Measurements from ENCODE around the gene PPP1R12B. TPM values are rescaled to one million over a fixed set of nuclear protein-coding genes. Genes with fewer than 3 reads are reported as not detected.
"Not testable (repeated sequence)": the region's sequence is repeated elsewhere in the genome, so short reads cannot be mapped to it uniquely, and the experiment has no call there.

The PPP1R12B gene
- total RNA-seq, 1 experiment from 2014 or later: 13.1 TPM

- no peaks in the 10 kb centered on the region for H3K9me3 ChIP-seq (ENCODE audit: control insufficient read depth, insufficient read depth, low read depth, low read length)
- in situ Hi-C loops (cut with HindIII; ENCODE audit: low pct_unique_long_range_greater_than_20kb, low sequenced_read_pairs): no loop called here
- POLR2A ChIA-PET: no interaction called here
- H3K27ac ChIP-seq (ENCODE audit: low read length): no peak overlapping the region
- no peak overlapping the region for H3K4me3 ChIP-seq (ENCODE audit: low read depth in 2 of 2, low read length in 2 of 2)
- intact Hi-C loops (cut with micrococcal nuclease; ENCODE audit: unreplicated experiment): no loop called here
- no peaks in the 10 kb centered on the region for H3K27me3 ChIP-seq (ENCODE audit: control insufficient read depth, insufficient read depth, low read length)
- ATAC-seq (no peak), DNase-seq (ENCODE audit: low read depth, low spot score) (no peak)
- no peaks in the 10 kb centered on the region for H3K36me3 ChIP-seq (ENCODE audit: control insufficient read depth, insufficient read depth, low read length)
- TF ChIP-seq SIN3A (IDR thresholded peaks at IDR 0.05; ENCODE audit: borderline replicate concordance, insufficient read depth, low read depth, low read length) (no peak), REST (IDR thresholded peaks at IDR 0.05; ENCODE audit: insufficient read depth in 1 of 2, low read depth in 2 of 2, low read length in 1 of 2) (no peak), CTCF (IDR thresholded peaks at IDR 0.05) (no peak), POLR2AphosphoS5 (IDR thresholded peaks at IDR 0.05; ENCODE audit: low read depth, low read length) (no peak)
- no TSS peak for BruUV-seq (replicated peaks)
- CTCF ChIA-PET: interaction anchor here (0.7 kb wide), 1 partner anchor 45 kb away, joined by 7 read pairs; no protein-coding TSS in a partner anchor
- no peaks in the 10 kb centered on the region for H3K4me1 ChIP-seq (ENCODE audit: control insufficient read depth, insufficient read depth, low read length)
Observed at GRCh38 chr1:202374099-202374498, 25.6 kb downstream of the PPP1R12B start.

GRCh38 chr1:202375175-202375574, 26.7 kb downstream of the PPP1R12B start:
- H3K4me3 ChIP-seq (ENCODE audit: low read depth in 2 of 2, low read length in 2 of 2); BruUV-seq (replicated peaks); CTCF ChIA-PET; H3K4me1 ChIP-seq (ENCODE audit: control insufficient read depth, insufficient read depth, low read length); H3K36me3 ChIP-seq (ENCODE audit: control insufficient read depth, insufficient read depth, low read length); H3K27ac ChIP-seq (ENCODE audit: low read length); H3K27me3 ChIP-seq (ENCODE audit: control insufficient read depth, insufficient read depth, low read length); ATAC-seq; H3K9me3 ChIP-seq (ENCODE audit: control insufficient read depth, insufficient read depth, low read depth, low read length); POLR2A ChIA-PET; DNase-seq (ENCODE audit: low read depth, low spot score); in situ Hi-C loops (cut with HindIII; ENCODE audit: low pct_unique_long_range_greater_than_20kb, low sequenced_read_pairs); intact Hi-C loops (cut with micrococcal nuclease; ENCODE audit: unreplicated experiment): not testable (repeated sequence)

GRCh38 chr1:202376247-202376646, 27.7 kb downstream of the PPP1R12B start:
- Histone ChIP-seq H3K9me3 (ENCODE audit: control insufficient read depth, insufficient read depth, low read depth, low read length) (no peaks in the 10 kb centered on the region), H3K4me3 (ENCODE audit: low read depth in 2 of 2, low read length in 2 of 2) (no peak overlapping the region), H3K27me3 (ENCODE audit: control insufficient read depth, insufficient read depth, low read length) (no peaks in the 10 kb centered on the region), H3K27ac (ENCODE audit: low read length) (no peak overlapping the region), H3K4me1 (ENCODE audit: control insufficient read depth, insufficient read depth, low read length) (peaks cover 5% of the 10 kb centered on the region; the same call in 1 of the 2 replicates), H3K36me3 (ENCODE audit: control insufficient read depth, insufficient read depth, low read length) (no peaks in the 10 kb centered on the region)
- no peak for DNase-seq (ENCODE audit: low read depth, low spot score)
- ChIA-PET CTCF (no interaction called here), POLR2A (no interaction called here)
- intact Hi-C loops (cut with micrococcal nuclease; ENCODE audit: unreplicated experiment): no loop called here
- in situ Hi-C loops (cut with HindIII; ENCODE audit: low pct_unique_long_range_greater_than_20kb, low sequenced_read_pairs): no loop called here
- TF ChIP-seq TCF7L2 (IDR thresholded peaks at IDR 0.05; ENCODE audit: low read depth, low read length) (no peak), POLR2AphosphoS5 (IDR thresholded peaks at IDR 0.05; ENCODE audit: low read depth, low read length) (no peak), CTCF (IDR thresholded peaks at IDR 0.05) (no peak), REST (IDR thresholded peaks at IDR 0.05; ENCODE audit: insufficient read depth in 1 of 2, low read depth in 2 of 2, low read length in 1 of 2) (no peak), SIN3A (IDR thresholded peaks at IDR 0.05; ENCODE audit: borderline replicate concordance, insufficient read depth, low read depth, low read length) (no peak)
- ATAC-seq: no peak
- TSS peak; percentile 43 for BruUV-seq (replicated peaks)

Data from Panc1 (cell line).